ENCODE data around the gene MAZ.
"Not testable (repeated sequence)": the region's sequence is repeated elsewhere in the genome, so short reads cannot be mapped to it uniquely, and the experiment has no call there.

The MAZ gene

DNA sequence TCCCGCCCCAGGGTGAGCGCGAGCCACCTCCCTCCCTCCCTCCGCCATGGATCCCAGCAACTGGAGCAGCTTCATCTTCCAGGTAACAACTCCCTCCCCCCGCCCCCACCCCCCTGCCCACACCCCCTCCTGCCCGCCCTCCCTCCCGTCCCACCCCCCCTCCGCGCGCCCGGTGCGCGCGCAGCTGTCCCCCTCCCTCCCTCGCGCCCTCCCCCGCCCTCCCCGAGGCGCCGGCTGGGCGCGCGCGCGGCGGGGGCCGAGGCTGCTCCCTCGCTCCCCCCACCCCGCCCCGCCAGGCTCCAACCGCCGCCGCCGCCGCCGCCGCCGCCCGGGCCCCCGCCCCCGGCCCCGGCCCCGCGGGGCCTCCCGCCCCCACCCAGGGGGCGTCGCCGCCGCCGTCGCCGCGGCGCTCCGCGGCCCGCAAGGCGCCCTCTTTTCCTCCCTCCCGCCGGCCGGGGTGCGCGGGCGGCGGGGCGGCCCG, at the start of gene MAZ:
TSS of gene MAZ (plus strand) at position 431 of the 481 bp plus-strand sequence. CDS start 173 bp downstream, outside the sequence.
- DNase-seq (ENCODE audit: extremely low spot score, insufficient read length, low read depth) (no peak), FAIRE-seq (no peak)

- no peak for FAIRE-seq
- DNase-seq (ENCODE audit: extremely low spot score, insufficient read length, low read depth): no peak
Observed at GRCh38 chr16:29756654-29757053, 49.7 kb upstream of the MAZ start.

GRCh38 chr16:29757086-29757485, 49.2 kb upstream of the MAZ start:
- not testable (repeated sequence) for FAIRE-seq; DNase-seq (ENCODE audit: extremely low spot score, insufficient read length, low read depth)

- no peak for FAIRE-seq
- DNase-seq (ENCODE audit: extremely low spot score, insufficient read length, low read depth): no peak
Observed at GRCh38 chr16:29757950-29758466, 48.3 kb upstream of the MAZ start.

DNA sequence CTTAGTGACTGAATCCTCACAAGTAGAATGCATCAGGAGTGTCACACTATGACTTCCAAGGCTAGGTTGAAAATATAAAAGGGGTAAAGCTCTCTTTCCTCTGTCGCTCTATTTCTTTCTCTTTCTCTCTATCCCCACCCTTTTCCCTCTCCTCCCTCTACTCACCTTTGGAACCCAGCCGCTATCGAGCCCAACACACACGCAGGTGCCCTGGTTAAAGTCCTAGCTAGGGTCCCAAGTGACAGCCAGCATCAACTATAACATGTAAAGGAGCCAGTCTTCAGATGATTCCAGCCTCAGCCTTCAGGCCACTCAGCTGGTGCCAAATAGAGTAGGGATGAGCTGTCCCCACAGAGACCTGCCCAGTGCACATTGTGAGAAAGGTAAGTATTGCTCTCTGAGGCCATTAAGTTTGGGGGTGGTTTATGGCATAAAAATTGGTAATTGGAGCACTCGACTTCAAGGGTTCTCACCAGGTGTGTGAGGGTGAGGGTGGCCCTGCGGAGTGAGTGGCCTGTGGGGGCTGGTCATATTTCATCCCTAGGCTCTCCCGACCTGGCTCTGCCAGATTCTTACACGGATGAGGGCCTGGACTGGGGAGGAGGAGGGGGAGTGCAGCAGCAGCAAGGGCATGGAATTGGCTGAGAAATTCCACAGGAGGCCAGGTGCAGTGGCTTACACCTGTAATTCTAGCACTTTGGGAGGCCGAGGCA, 45.6 kb upstream of the MAZ start:
- FAIRE-seq: no peak
- DNase-seq (ENCODE audit: extremely low spot score, insufficient read length, low read depth): no peak

DNA sequence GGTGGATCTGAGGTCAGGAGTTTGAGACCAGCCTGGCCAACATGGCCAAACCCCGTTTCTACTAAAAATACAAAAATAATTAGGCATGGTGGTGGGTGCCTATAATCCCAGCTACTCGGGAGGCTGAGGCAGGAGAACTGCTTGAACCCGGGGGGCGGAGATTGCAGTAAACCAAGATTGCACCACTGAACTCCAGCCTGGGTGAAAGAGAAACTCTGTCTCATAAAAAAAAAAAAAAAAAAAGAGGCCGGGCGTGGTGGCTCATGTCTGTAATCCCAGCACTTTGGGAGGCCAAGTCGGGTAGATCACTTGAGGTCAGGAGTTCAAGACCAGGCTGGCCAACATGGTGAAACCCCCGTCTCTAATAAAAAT, 45.1 kb upstream of the MAZ start:
- FAIRE-seq; DNase-seq (ENCODE audit: extremely low spot score, insufficient read length, low read depth): not testable (repeated sequence)

DNA sequence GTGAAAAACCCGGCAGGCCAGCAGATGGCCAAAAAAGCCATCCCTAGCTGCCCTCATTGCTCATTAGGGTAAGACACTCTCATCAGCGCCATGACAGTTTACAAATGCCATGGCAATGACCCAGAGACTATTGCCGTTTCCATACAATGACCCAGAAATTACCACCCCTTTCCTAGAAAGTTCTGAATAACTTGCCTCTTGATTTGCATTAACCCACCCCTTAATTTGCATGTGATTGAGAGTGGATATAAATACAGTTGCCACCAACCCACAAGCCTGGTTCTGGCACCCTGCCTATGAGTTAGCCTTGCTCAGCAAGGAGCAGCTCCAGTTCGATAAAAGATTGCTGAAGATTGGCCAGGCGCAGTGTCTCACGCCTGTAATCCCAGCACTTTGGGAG, 44.4 kb upstream of the MAZ start:
- DNase-seq (ENCODE audit: extremely low spot score, insufficient read length, low read depth) (no peak), FAIRE-seq (no peak)

DNA sequence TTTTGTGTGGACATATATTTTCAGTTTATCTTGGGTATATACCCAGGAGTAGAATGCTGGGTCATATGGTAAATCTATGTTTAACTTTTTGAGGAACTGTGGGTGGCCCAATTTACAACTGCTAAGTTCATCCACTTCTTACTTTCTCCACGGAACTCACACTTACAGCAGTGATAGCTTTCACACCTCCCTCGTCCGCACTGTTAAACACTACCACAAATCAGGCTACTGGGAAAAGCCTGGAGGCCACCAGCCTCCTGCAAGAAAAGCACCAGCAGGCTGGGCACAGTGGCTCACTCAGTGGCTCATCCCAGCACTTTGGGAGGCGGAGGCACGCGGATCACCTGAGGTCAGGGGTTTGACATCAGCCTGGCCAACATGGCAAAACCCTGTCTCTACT, 43.0 kb upstream of the MAZ start:
- no peak for DNase-seq (ENCODE audit: extremely low spot score, insufficient read length, low read depth)
- FAIRE-seq: no peak

DNA sequence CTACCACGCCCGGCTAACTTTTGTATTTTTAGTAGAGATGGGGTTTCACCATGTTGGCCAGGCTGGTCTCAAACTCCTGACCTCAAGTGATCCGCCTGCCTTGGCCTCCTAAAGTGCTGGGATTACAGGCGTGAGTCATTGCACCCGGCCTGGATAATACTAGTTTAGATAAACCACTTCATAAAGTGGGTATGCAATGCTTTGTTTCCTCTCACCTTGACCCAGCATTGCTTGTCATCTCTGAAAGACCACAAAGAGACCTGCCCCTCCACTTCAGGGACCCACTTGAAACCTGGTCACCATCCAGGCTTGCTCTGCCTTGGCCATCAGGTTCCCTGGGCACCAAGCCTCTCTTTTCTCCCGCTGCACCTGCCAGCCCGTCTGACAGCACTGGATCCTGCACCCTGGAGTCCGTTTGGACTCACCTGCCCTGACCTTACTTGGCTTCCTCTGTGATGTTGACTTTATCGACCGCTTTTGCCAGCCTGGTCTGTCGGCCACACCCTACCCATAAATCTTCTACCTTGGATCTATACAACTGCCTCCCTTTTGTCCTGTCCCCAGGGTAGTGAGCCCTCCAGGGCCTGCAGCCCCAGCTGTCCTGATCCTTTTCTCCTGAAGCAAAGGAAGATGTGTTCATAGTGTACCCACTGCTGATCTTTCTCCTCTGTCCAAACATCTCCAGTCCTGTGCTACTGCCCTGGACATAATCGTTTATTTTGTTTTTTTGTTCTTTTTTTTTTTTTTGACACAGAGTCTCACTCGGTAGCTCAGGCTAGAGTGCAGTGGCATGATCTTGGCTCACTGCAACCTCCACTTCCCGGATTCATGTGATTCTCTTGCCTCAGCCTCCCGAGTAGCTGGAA, 40.9 kb upstream of the MAZ start:
- no peak for FAIRE-seq
- no peak for DNase-seq (ENCODE audit: extremely low spot score, insufficient read length, low read depth)

- no peak for DNase-seq (ENCODE audit: extremely low spot score, insufficient read length, low read depth)
- FAIRE-seq: no peak
Observed at GRCh38 chr16:29766571-29766970, 39.8 kb upstream of the MAZ start.

- no peak for FAIRE-seq
- DNase-seq (ENCODE audit: extremely low spot score, insufficient read length, low read depth): no peak
Observed at GRCh38 chr16:29767062-29767461, 39.3 kb upstream of the MAZ start.

DNA sequence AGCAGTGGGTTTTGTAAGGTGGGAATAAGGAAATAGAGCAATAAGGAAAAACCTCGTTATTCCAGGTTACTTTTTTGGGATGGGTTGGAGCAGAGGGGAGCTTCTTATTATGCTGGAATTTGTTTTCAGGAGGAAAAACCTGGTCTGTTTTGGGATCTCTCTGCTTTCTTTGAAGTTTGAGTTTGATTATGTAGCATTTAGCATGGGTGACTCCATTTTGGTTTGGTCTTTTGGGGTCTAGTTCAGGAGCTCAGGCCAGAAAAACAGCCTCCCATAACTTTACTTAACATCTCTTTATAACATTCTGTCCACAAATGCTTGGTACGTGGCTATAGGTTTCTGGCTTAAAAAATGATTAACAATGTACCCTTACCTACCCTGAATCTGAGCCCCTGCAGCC, 36.8 kb upstream of the MAZ start:
- DNase-seq (ENCODE audit: extremely low spot score, insufficient read length, low read depth): no peak
- FAIRE-seq: no peak

DNA sequence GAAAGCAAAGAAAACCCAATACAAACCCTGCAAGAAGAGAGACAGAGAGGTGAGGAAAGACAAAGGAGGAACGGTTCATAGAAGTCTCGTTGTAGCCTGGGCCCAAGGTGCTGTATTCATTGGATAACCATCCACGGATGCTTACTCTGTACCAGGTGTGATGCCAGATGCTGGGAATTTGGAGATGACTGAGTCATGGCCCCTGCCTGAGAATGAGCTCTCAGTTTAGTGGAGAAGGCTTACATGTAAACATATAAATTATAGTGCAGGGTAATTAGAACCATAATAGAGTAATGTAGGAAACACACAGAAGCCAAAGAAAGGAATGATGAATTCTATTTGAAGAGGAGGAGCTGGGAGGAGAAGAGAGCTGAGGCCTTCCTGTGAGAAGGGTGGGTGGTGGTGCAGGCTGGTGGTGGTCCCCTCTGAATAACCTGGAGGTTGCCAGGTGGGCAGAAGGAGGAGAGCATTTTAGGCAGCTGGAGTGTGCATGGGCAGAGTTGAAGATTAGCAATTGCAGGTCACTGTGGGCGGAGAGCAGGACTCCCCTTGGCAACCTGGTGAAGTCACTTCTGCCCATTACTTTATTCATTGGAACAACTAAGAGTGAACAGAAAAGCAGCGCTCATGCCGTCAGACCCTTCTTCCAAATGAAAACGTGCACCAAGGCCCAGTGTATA, 35.9 kb upstream of the MAZ start:
- DNase-seq (ENCODE audit: extremely low spot score, insufficient read length, low read depth) (no peak), FAIRE-seq (no peak)

DNA sequence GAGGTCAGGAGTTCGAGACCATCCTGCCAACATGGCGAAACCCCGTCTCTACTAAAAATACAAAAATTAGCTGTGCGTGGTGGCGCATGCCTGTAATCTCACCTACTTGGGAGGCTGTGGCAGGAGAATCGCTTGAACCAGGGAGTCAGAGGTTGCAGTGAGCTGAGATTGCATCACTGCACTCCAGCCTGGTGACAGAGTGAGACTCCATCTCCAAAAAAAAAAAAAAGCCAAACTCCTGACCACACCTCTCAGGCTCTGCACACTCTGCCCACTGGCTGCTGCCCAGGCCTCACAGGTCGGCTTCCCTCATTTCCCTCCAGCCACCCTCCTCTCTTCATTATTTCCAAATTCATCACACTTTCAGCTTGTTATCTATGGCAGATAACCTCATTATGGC, 34.0 kb upstream of the MAZ start:
- FAIRE-seq; DNase-seq (ENCODE audit: extremely low spot score, insufficient read length, low read depth): not testable (repeated sequence)

- no peak for FAIRE-seq
- DNase-seq (ENCODE audit: extremely low spot score, insufficient read length, low read depth): no peak
Observed at GRCh38 chr16:29774730-29775129, 31.6 kb upstream of the MAZ start.

DNA sequence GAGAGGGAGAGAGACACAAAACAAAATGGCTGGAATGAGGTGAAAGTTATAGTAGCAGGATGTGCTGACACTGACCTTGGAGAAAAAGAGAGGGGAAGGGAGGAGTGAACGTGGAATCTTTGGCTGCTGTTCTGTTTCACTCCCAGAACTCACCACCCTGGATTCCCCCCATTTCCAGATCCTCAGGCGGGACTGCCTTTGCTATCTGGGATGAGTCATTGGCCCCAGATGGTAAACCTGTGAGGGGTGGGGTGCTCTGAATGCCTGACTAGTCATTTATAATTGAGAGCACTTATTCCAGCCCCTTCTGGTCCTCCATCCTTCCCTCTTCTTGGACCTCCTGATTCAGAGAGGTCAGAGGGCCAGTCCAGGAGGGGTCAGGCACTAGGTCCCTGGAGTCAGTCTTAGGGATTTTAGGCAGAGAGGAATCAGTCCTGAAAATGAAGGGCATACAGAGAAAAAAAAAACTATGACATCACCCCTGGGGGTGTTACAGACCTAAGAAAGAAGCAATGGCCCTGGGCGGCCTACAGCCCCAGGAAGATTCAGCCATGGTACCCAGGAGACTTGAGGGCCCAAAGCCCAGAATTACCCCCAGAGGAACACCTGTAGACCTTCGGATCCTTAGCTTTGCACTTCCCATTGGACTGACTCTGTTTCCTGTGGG, 30.5 kb upstream of the MAZ start:
- FAIRE-seq: no peak

DNA sequence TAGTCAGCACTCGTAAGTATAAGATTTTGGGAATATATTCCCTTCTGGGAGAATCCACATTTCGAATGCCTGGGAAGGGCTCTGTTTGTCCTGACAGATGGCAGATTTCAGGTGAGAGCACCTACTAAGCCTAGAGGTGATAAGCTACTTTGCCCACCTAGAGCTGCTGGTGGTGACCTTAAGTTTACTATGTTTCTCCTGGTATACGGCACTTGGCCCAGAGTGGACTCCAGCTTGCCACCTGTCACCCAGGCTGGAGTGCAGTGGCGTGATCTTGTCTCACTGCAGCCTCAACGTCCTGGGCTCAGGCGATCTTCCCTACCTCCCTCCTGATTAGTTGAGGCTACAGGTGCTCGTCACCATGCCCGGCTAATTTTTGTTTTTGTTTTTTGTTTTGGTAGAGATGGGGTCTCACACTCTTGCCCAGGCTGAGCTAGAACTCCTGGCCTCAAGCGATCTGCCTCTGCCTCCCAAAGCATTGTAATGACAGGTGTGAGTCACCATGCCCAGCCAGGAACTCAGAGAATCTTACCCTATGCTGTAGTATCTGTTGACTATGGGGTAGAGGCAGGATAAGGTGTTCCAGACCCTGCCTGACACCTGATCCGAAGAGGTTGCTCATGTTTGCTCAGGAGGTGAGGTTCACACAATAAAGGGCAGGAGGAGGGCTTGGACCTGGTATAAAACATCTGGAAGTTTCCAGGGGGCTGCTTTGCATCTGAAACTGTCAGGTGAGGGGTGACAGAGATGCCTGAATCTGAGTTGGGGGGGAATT, 28.6 kb upstream of the MAZ start, which contains the start of gene ZG16:
TSS of gene ZG16 (plus strand) at position 681 of the 775 bp plus-strand sequence. CDS start 1,011 bp downstream, outside the sequence.
- no peak for FAIRE-seq
- DNase-seq (ENCODE audit: extremely low spot score, insufficient read length, low read depth): no peak

More for the DNA sequence above, 30.5 kb upstream of the MAZ start:
- DNase-seq (ENCODE audit: extremely low spot score, insufficient read length, low read depth): no peak

DNA sequence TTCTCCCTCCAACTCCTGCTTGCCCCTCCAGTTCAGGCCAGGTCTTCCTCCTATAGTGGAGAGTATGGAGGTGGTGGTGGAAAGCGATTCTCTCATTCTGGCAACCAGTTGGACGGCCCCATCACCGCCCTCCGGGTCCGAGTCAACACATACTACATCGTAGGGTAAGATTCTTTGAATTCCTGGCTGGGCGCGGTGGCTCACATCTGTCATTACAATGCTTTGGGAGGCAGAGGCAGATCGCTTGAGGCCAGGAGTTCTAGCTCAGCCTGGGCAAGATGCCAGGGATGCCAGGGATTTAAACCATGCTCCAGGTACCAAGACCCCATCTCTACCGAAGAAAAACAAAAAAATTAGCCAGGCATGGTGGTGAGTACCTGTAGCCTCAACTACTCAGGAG, 26.9 kb upstream of the MAZ start:
- FAIRE-seq: no peak

More for the DNA sequence above, 26.9 kb upstream of the MAZ start:
- DNase-seq (ENCODE audit: extremely low spot score, insufficient read length, low read depth): no peak

Data from GM18507 (cell line).